WTC11 (cell line): ENCODE data around the gene PPP1R2. TPM values are rescaled to one million over a fixed set of nuclear protein-coding genes. Genes with fewer than 3 reads are reported as not detected.

Experiments
- ATAC-seq: fragments of 200-7000 bp; cut with Tn5 transposase; 2 replicates; pipeline ENCODE4 v1.10.0; 2021; ENCODE audit warnings: mild to moderate bottlenecking, moderate library complexity
- CTCF ChIA-PET: fragments of 300-600 bp; sonication (Branson Sonifier 250); formaldehyde crosslinking; loops from one replicate; lab custom pipeline; 2021; ENCODE audit warnings: antibody characterized with exemption; lab: Charles Lee
- POLR2A ChIA-PET: fragments of 350-600 bp; sonication (Branson Sonifier 250); formaldehyde crosslinking; loops from one replicate; lab custom pipeline; 2021; ENCODE audit warnings: antibody characterized with exemption; lab: Charles Lee
- DNase-seq: peaks from one replicate; pipeline ENCODE4 v3.0.0; 2021; ENCODE audit warnings: low spot score
- H3K27ac Mint-ChIP-seq: 2 replicates; pipeline ENCODE4 v1.8.0; 2021; ENCODE audit warnings: mixed read lengths
- H3K27me3 Mint-ChIP-seq: 2 replicates; pipeline ENCODE4 v1.8.0; 2021; ENCODE audit warnings: low read depth, mild to moderate bottlenecking, moderate library complexity, mixed read lengths
- H3K36me3 Mint-ChIP-seq: 2 replicates; pipeline ENCODE4 v1.8.0; 2021; ENCODE audit warnings: mixed read lengths
- H3K4me1 Mint-ChIP-seq: 2 replicates; pipeline ENCODE4 v1.8.0; 2022; ENCODE audit warnings: mixed read lengths
- H3K4me3 Mint-ChIP-seq: 2 replicates; pipeline ENCODE4 v1.8.0; 2021; ENCODE audit warnings: mild to moderate bottlenecking, moderate library complexity, mixed read lengths
- H3K9me3 Mint-ChIP-seq: 2 replicates; pipeline ENCODE4 v1.8.0; 2021; ENCODE audit warnings: mixed read lengths
- AFF4 ChIP-seq: sonication (generic); formaldehyde crosslinking; IDR thresholded peaks from 2 replicates; pipeline ENCODE4 v1.8.1; 2023; ENCODE audit warnings: mild to moderate bottlenecking, missing genetic modification reagents, borderline replicate concordance
- CDX4 ChIP-seq: fragments of 250-450 bp; sonication (Bioruptor Pico); IDR thresholded peaks from 2 replicates; pipeline ENCODE4 v1.9.0; 2021; ENCODE audit warnings: moderate library complexity, mild to moderate bottlenecking, inconsistent platforms, borderline replicate concordance
- ELF4 ChIP-seq: sonication (generic); formaldehyde crosslinking; IDR thresholded peaks from 2 replicates; pipeline ENCODE4 v1.8.1; 2022; ENCODE audit warnings: low read depth, mild to moderate bottlenecking, moderate library complexity, missing genetic modification reagents
- EMX1 ChIP-seq: fragments of 250-450 bp; sonication (Bioruptor Pico); IDR thresholded peaks from 2 replicates; pipeline ENCODE4 v1.8.0; 2021; ENCODE audit warnings: mild to moderate bottlenecking
- ETV6 ChIP-seq: sonication (generic); formaldehyde crosslinking; IDR thresholded peaks from 2 replicates; pipeline ENCODE4 v1.8.1; 2022; ENCODE audit warnings: mild to moderate bottlenecking, missing genetic modification reagents
- FOXP4 ChIP-seq: sonication (generic); formaldehyde crosslinking; IDR thresholded peaks from 2 replicates; pipeline ENCODE4 v1.8.0; 2022; ENCODE audit warnings: mild to moderate bottlenecking, missing genetic modification reagents
- GTF2I ChIP-seq: fragments of 250-450 bp; sonication (Bioruptor Pico); conservative IDR thresholded peaks from 2 replicates; pipeline ENCODE4 v1.4.0; 2021; ENCODE audit warnings: mild to moderate bottlenecking
- JUN ChIP-seq: sonication (generic); formaldehyde crosslinking; IDR thresholded peaks from 2 replicates; pipeline ENCODE4 v1.8.0; 2023; ENCODE audit warnings: mild to moderate bottlenecking, missing genetic modification reagents
- KAT7 ChIP-seq: sonication (generic); formaldehyde crosslinking; IDR thresholded peaks from 2 replicates; pipeline ENCODE4 v1.8.1; 2023; ENCODE audit warnings: missing genetic modification reagents, mild to moderate bottlenecking, borderline replicate concordance
- NFYB ChIP-seq: sonication (generic); formaldehyde crosslinking; conservative IDR thresholded peaks from 2 replicates; pipeline ENCODE4 v1.8.0; 2022; ENCODE audit warnings: low read depth, missing genetic modification reagents
- NR3C1 ChIP-seq: sonication (generic); formaldehyde crosslinking; conservative IDR thresholded peaks from 2 replicates; pipeline ENCODE4 v1.8.1; 2023; ENCODE audit warnings: low read depth, mild to moderate bottlenecking, missing genetic modification reagents
- SMAD4 ChIP-seq: sonication (generic); formaldehyde crosslinking; IDR thresholded peaks from 2 replicates; pipeline ENCODE4 v1.8.0; 2022; ENCODE audit warnings: mild to moderate bottlenecking, missing genetic modification reagents
- TCF7 ChIP-seq: sonication (generic); formaldehyde crosslinking; IDR thresholded peaks from 2 replicates; pipeline ENCODE4 v1.8.0; 2022; ENCODE audit warnings: mild to moderate bottlenecking, low read depth, missing genetic modification reagents, moderate library complexity
- TP53 ChIP-seq: sonication (generic); formaldehyde crosslinking; IDR thresholded peaks from 2 replicates; pipeline ENCODE4 v1.8.1; 2023; ENCODE audit warnings: mild to moderate bottlenecking, missing genetic modification reagents
- ZNF232 ChIP-seq: sonication (generic); formaldehyde crosslinking; IDR thresholded peaks from 2 replicates; pipeline ENCODE4 v1.8.0; 2022; ENCODE audit warnings: mild to moderate bottlenecking, missing genetic modification reagents
- ZSCAN18 ChIP-seq: fragments of 250-450 bp; sonication (Bioruptor Pico); IDR thresholded peaks from 2 replicates; pipeline ENCODE4 v2.1.2; 2022; ENCODE audit warnings: mild to moderate bottlenecking, moderate library complexity
- total RNA-seq: library from RNA; stranded (reverse); gene quantifications from 3 replicates; pipeline ENCODE4 v1.2.3, GENCODE V29; 2021
- TF ChIP-seq, protein P1 (sequence below): fragments of 250-450 bp; sonication (Bioruptor Pico); conservative IDR thresholded peaks from 2 replicates; pipeline ENCODE4 v1.9.0; 2021; ENCODE audit warnings: mild to moderate bottlenecking
- TF ChIP-seq, protein P2 (sequence below): sonication (generic); formaldehyde crosslinking; IDR thresholded peaks from 2 replicates; pipeline ENCODE4 v1.8.0; 2023; ENCODE audit warnings: mild to moderate bottlenecking, missing genetic modification reagents
- TF ChIP-seq, protein P3 (sequence below): sonication (generic); formaldehyde crosslinking; IDR thresholded peaks from 2 replicates; pipeline ENCODE4 v1.8.1; 2022; ENCODE audit warnings: low read depth, mild to moderate bottlenecking, moderate library complexity, missing genetic modification reagents, borderline replicate concordance

The PPP1R2 gene
- total RNA-seq, 1 experiment from 2014 or later = 28.1 TPM

GRCh38 chr3:195526492-195526891 is 16.6 kb downstream of the PPP1R2 start:
- no peaks in the 10 kb centered on the region for H3K36me3 Mint-ChIP-seq
- POLR2A ChIA-PET = no interaction called here
- no peaks in the 10 kb centered on the region for H3K9me3 Mint-ChIP-seq
- ATAC-seq = no peak
- DNase-seq = no peak
- no peaks in the 10 kb centered on the region for H3K27me3 Mint-ChIP-seq
- no peak overlapping the region for H3K4me3 Mint-ChIP-seq
- CTCF ChIA-PET = interaction anchor here (3.6 kb wide), 1 partner anchor 256 kb away, joined by 25 read pairs; the partner anchor contains the start of gene XXYLT1
- TF ChIP-seq, protein P1, sequence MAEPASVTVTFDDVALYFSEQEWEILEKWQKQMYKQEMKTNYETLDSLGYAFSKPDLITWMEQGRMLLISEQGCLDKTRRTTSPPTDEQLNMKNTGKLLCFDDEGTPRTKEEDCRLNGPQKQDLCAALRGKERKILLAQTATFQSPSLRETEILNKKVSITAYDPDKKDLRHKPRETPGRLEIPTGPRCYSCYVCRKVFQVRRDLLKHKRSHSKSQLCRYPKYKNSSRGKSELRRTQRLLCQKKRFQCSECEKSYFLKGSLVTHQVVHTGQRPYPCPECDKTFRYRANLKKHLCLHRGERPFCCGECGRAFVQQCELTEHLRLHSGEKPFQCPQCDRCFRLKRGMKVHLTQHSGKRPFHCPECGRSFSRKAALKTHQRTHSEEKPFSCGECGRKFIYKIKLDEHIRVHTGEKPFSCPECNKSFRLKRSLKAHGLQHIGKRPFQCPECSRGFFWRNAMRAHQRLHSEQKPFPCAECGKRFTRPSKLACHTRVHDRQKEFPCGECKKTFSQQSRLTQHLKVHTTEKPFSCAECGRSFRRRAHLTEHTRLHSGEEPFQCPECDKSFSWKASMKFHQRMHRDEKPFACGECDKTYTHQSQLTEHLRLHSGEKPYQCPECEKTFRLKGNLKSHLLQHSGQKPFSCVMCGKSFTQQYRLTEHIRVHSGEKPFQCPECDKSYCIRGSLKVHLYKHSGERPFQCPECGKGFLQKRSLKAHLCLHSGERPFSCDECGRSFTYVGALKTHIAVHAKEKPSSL (CRISPR knock-in tag) = no peak
- TF ChIP-seq EMX1 (CRISPR knock-in tag) = no peak
- TF ChIP-seq, protein P2, sequence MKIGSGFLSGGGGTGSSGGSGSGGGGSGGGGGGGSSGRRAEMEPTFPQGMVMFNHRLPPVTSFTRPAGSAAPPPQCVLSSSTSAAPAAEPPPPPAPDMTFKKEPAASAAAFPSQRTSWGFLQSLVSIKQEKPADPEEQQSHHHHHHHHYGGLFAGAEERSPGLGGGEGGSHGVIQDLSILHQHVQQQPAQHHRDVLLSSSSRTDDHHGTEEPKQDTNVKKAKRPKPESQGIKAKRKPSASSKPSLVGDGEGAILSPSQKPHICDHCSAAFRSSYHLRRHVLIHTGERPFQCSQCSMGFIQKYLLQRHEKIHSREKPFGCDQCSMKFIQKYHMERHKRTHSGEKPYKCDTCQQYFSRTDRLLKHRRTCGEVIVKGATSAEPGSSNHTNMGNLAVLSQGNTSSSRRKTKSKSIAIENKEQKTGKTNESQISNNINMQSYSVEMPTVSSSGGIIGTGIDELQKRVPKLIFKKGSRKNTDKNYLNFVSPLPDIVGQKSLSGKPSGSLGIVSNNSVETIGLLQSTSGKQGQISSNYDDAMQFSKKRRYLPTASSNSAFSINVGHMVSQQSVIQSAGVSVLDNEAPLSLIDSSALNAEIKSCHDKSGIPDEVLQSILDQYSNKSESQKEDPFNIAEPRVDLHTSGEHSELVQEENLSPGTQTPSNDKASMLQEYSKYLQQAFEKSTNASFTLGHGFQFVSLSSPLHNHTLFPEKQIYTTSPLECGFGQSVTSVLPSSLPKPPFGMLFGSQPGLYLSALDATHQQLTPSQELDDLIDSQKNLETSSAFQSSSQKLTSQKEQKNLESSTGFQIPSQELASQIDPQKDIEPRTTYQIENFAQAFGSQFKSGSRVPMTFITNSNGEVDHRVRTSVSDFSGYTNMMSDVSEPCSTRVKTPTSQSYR (CRISPR knock-in tag) = no peak
- no peak for TF ChIP-seq NFYB (CRISPR knock-in tag)
- TF ChIP-seq ELF4 (CRISPR knock-in tag) = no peak
- TF ChIP-seq FOXP4 (CRISPR knock-in tag) = no peak
- TF ChIP-seq GTF2I = no peak
- no peak for TF ChIP-seq CDX4 (CRISPR knock-in tag)
- TF ChIP-seq NR3C1 (CRISPR knock-in tag) = no peak
- TF ChIP-seq ETV6 (CRISPR knock-in tag) = no peak
- TF ChIP-seq SMAD4 = no peak
- TF ChIP-seq TCF7 = no peak
- no peaks in the 10 kb centered on the region for H3K4me1 Mint-ChIP-seq
- H3K27ac Mint-ChIP-seq = no peak overlapping the region

DNA sequence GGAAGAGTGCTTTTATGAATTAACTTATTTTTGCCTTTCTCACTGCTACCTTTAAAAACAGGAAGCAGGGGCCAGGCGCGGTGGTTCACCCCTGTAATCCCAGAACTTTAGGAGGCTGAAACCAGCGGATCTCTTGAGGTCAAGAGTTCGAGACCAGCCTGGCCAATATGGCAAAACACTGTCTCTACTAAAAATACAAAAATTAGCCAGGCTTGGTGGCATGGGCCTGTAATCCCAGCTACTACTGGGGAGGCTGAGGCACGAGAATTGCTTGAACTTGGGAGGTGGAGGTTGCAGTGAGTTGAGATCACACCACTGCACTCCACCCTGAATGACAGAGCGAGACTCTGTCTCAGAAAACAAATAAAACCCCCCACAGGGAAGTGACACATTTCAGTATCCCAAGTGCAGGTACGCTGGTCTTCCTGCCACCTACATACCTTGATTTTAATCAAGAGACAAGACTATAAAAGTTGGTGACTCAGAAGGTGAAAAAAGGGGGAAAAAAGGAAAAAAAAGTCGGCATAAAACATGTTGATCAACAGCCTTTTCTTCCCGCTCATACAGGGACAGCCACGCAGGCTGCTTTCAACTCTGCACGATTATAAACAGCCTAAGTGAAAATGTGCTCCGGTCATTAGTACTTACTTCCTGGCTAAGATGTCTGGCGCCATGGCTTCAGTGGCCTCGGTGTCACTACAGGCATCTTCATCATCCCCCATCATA is 18.8 kb downstream of the PPP1R2 start:
- H3K27me3 Mint-ChIP-seq = no peaks in the 10 kb centered on the region
- no peaks in the 10 kb centered on the region for H3K9me3 Mint-ChIP-seq
- DNase-seq (no peak), ATAC-seq (no peak)
- H3K4me3 Mint-ChIP-seq = no peak overlapping the region
- ChIA-PET POLR2A (no interaction called here), CTCF (interaction anchor here (0.7 to 3.6 kb wide), 2 partner anchors 15 to 253 kb away, joined by 3 to 25 read pairs; partner anchors contain the start of gene XXYLT1)
- H3K36me3 Mint-ChIP-seq = no peaks in the 10 kb centered on the region
- no peaks in the 10 kb centered on the region for H3K4me1 Mint-ChIP-seq
- H3K27ac Mint-ChIP-seq = no peak overlapping the region
- TF ChIP-seq ZSCAN18 (CRISPR knock-in tag) = no peak
- no peak for TF ChIP-seq KAT7 (CRISPR knock-in tag)
- no peak for TF ChIP-seq ZNF232 (CRISPR knock-in tag)
- no peak for TF ChIP-seq TP53 (CRISPR knock-in tag)
- no peak for TF ChIP-seq JUN (CRISPR knock-in tag)
- TF ChIP-seq SMAD4 = no peak
- no peak for TF ChIP-seq CDX4 (CRISPR knock-in tag)
- TF ChIP-seq, protein P3, sequence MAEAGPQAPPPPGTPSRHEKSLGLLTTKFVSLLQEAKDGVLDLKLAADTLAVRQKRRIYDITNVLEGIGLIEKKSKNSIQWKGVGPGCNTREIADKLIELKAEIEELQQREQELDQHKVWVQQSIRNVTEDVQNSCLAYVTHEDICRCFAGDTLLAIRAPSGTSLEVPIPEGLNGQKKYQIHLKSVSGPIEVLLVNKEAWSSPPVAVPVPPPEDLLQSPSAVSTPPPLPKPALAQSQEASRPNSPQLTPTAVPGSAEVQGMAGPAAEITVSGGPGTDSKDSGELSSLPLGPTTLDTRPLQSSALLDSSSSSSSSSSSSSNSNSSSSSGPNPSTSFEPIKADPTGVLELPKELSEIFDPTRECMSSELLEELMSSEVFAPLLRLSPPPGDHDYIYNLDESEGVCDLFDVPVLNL = no peak
- TF ChIP-seq AFF4 (CRISPR knock-in tag) = no peak
